Stomach (tissue), 9 donors: ENCODE results near the gene NEDD4L. TPM values are rescaled to one million over a fixed set of nuclear protein-coding genes. Genes with fewer than 3 reads are reported as not detected.

ENCODE experiments used
- DNase-seq, 2 donors: peaks; one replicate each; pipeline versions ENCODE4 v3.0.0 to v3.0.0-alpha.2; 2013 to 2019
- H3K27ac ChIP-seq, 5 donors: fragments of 200-600 bp in 4 of 5; sonication (generic) in 4 of 5; one replicate each; pipeline ENCODE4 v1.5.1; 2013 to 2019; ENCODE audit warnings: mild to moderate bottlenecking in 1 of 5, moderate library complexity in 1 of 5
- H3K27me3 ChIP-seq, 3 donors: fragments of 200-600 bp; sonication (generic); one replicate each; pipeline ENCODE4 v1.5.1; 2017 to 2019; ENCODE audit warnings: mixed run types in 1 of 3
- H3K36me3 ChIP-seq, 4 donors: fragments of 200-600 bp; sonication (generic); 1 replicate in 3 of 4; 2 replicates in 1 of 4; pipeline ENCODE4 v1.5.1; 2016 to 2019
- H3K4me1 ChIP-seq, 4 donors: fragments of 200-600 bp; sonication (generic); one replicate each; pipeline ENCODE4 v1.5.1; 2016 to 2019
- H3K4me3 ChIP-seq, 4 donors: fragments of 200-600 bp; sonication (generic) in 3 of 4; one replicate each; pipeline ENCODE4 v1.5.1; 2016 to 2019; ENCODE audit warnings: mild to moderate bottlenecking in 1 of 4
- H3K9me3 ChIP-seq, 4 donors: fragments of 200-600 bp; sonication (generic); one replicate each; pipeline ENCODE4 v1.5.1; 2016 to 2019
- CTCF ChIP-seq, 7 experiments: fragments of 450-650 bp in 4 of 7; fragments of 200-600 bp in 3 of 7; sonication (generic) in 3 of 7; IDR thresholded peaks; one replicate each; pipeline ENCODE4 v1.5.1; 2016 to 2019; ENCODE audit warnings: antibody characterized with exemption in 7 of 7, control low read depth in 2 of 7, mild to moderate bottlenecking in 1 of 7
- EP300 ChIP-seq: sonication (generic); formaldehyde crosslinking; IDR thresholded peaks from one replicate; pipeline ENCODE4 v1.6.1; 2017; ENCODE audit warnings: antibody characterized with exemption
- POLR2A ChIP-seq, 4 donors: fragments of 450-650 bp; IDR thresholded peaks; one replicate each; pipeline ENCODE4 v1.6.1; 2016; ENCODE audit warnings: antibody characterized with exemption in 4 of 4, control low read depth in 2 of 4, mild to moderate bottlenecking in 1 of 4, moderate library complexity in 1 of 4
- POLR2AphosphoS5 ChIP-seq, 3 donors: sonication (generic); formaldehyde crosslinking; IDR thresholded peaks; one replicate each; pipeline ENCODE4 v1.6.1; 2016; ENCODE audit warnings: antibody characterized with exemption in 3 of 3
- WGBS, 5 donors: extraction: QIAGEN DNeasy Blood & Tissue Kit in 3 of 5; methylation state at CpG; one replicate each; pipeline versions ENCODE4 v1.1.5 to v1.1.7; 2013 to 2018; 5-methylcytosine and 5-hydroxymethylcytosine counted together
- intact Hi-C: fragments of 100-400 bp; cut with DNase I; formaldehyde crosslinking; loops from one replicate; pipeline ENCODE4 v1.15.1; 2023; ENCODE audit warnings: low total_unique reads
- polyA plus RNA-seq, 3 donors: library from polyadenylated mRNA; stranded (reverse); fragments of 200-250 nt; gene quantifications; one replicate each; pipeline ENCODE4 v1.2.3, GENCODE V29; 2013
- total RNA-seq, 5 donors: library from RNA; depleted of rRNA; stranded (reverse); fragments of >200 nt; gene quantifications; one replicate each; pipeline versions ENCODE4 v1.1.0 to v1.2.3, GENCODE V29; 2014 to 2016
- donor health status: healthy with polysubstance abuse.
- donor health status: Bipolar disorder and iron deficiency.
- donor health status: healthy.

NEDD4L gene
- total and polyA plus RNA-seq, 8 donors: 46.1 to 315 (median 129) TPM

DNA sequence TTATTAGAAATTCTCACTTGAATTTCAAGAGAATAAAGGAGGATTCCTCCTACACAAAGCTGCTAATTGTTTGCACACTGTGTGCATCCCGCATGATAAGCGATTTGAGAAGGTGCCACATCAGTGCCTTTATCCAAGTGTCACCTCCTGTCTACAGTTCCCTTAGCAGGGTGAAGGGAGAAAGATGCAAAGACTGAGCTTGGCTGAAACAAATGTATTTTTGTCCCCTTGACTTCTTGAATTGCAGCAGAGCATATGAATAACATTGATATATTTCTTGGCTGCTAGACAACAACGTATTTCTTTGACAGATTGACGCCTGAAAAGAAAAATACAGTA, 255.1 kb downstream of the NEDD4L start:
- H3K4me3 ChIP-seq: no peak overlapping the region
- 60 to 77% (median 67%) methylated on average over 4 of the region's 4 CpGs for WGBS, 5 donors
- peaks cover 0 to 51% (median 32%) of the 10 kb centered on the region in 4 donors for H3K4me1 ChIP-seq
- H3K36me3 ChIP-seq: no peaks in the 10 kb centered on the region
- no peak for TF ChIP-seq EP300
- no peak for TF ChIP-seq CTCF (IDR thresholded peaks at IDR 0.05)
- TF ChIP-seq POLR2AphosphoS5 (IDR thresholded peaks at IDR 0.05): no peak
- H3K27ac ChIP-seq: no peak overlapping the region
- no peak for DNase-seq
- H3K9me3 ChIP-seq: no peaks in the 10 kb centered on the region
- no peaks in the 10 kb centered on the region for H3K27me3 ChIP-seq
- intact Hi-C loops: no loop called here

DNA sequence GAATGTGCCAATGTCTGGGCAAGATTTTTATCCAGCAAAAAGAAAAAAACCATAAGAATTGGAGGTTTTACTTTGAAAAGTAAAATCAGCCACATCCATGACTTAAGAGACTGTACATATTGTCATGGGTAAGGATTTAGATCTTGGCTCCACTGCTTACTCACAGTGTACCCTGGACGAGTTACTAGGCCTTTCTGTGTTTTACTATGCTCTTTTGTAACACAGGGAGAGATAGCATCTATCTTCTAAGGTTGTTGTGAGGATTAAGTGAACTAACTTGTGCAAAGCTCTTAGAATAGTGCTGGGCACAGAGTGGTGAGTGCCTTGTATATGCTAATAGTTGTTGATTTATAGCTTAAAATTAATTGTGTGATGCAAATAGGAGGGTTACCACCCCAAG, 255.9 kb downstream of the NEDD4L start:
- WGBS, 5 donors: 24 to 53% (median 31%) methylated on average over 1 of the region's 1 CpG
- H3K9me3 ChIP-seq: peaks cover 0 to 3% (median 0%) of the 10 kb centered on the region in 4 donors
- TF ChIP-seq CTCF (IDR thresholded peaks at IDR 0.05) (no peak), POLR2AphosphoS5 (IDR thresholded peaks at IDR 0.05) (no peak), POLR2A (IDR thresholded peaks at IDR 0.05) (no peak), EP300 (no peak)
- H3K36me3 ChIP-seq: no peaks in the 10 kb centered on the region
- H3K4me3 ChIP-seq: no peak overlapping the region
- H3K27me3 ChIP-seq: no peaks in the 10 kb centered on the region
- intact Hi-C loops: no loop called here
- H3K4me1 ChIP-seq: peaks cover 0 to 51% (median 32%) of the 10 kb centered on the region in 4 donors
- DNase-seq: no peak
- H3K27ac ChIP-seq: peak overlapping the region in 1 of 5 donors; percentile 35

GRCh38 chr18:58300867-58301266, 256.8 kb downstream of the NEDD4L start:
- intact Hi-C loops: no loop called here
- no peak overlapping the region for H3K4me3 ChIP-seq
- no peaks in the 10 kb centered on the region for H3K27me3 ChIP-seq
- H3K9me3 ChIP-seq: peaks cover 0 to 12% (median 3%) of the 10 kb centered on the region in 4 donors
- no peaks in the 10 kb centered on the region for H3K36me3 ChIP-seq
- H3K27ac ChIP-seq: peak overlapping the region in 2 of 5 donors; percentile 32 to 35
- WGBS, 5 donors: 48 to 75% (median 55%) methylated on average over 4 of the region's 4 CpGs
- no peak for TF ChIP-seq POLR2A (IDR thresholded peaks at IDR 0.05)
- no peak for TF ChIP-seq CTCF (IDR thresholded peaks at IDR 0.05)
- TF ChIP-seq EP300: no peak
- no peak for TF ChIP-seq POLR2AphosphoS5 (IDR thresholded peaks at IDR 0.05)
- peaks cover 0 to 51% (median 32%) of the 10 kb centered on the region in 4 donors for H3K4me1 ChIP-seq
- no peak for DNase-seq

GRCh38 chr18:58302811-58303210, 258.8 kb downstream of the NEDD4L start:
- no peak for DNase-seq
- no peak overlapping the region for H3K4me3 ChIP-seq
- H3K4me1 ChIP-seq: peaks cover 0 to 49% (median 32%) of the 10 kb centered on the region in 4 donors
- peak overlapping the region in 2 of 5 donors; percentile 12 to 59 for H3K27ac ChIP-seq
- H3K27me3 ChIP-seq: no peaks in the 10 kb centered on the region
- no peak for TF ChIP-seq POLR2A (IDR thresholded peaks at IDR 0.05)
- TF ChIP-seq CTCF (IDR thresholded peaks at IDR 0.05): peak in 1 of 7 experiments; percentile 5
- no peak for TF ChIP-seq POLR2AphosphoS5 (IDR thresholded peaks at IDR 0.05)
- no peaks in the 10 kb centered on the region for H3K36me3 ChIP-seq
- intact Hi-C loops: no loop called here
- H3K9me3 ChIP-seq: peaks cover 0 to 15% (median 5%) of the 10 kb centered on the region in 4 donors
- WGBS, 5 donors: 79 to 89% (median 86%) methylated on average over 5 of the region's 5 CpGs
